ENCODE measurements around the gene EDARADD. TPM values are rescaled to one million over a fixed set of nuclear protein-coding genes. Genes with fewer than 3 reads are reported as not detected.
"Not testable (repeated sequence)": the region's sequence is repeated elsewhere in the genome, so short reads cannot be mapped to it uniquely, and the experiment has no call there.

EDARADD gene
- total RNA-seq, 1 experiment from 2014 or later, result 0.15 TPM

GRCh38 chr1:236484310-236484971 lies 90.4 kb downstream of the EDARADD start:
- no TSS peak for BruUV-seq (replicated peaks)
- no peak for DNase-seq (ENCODE audit: low spot score)
- CTCF ChIA-PET, result no interaction called here
- H3K4me3 ChIP-seq (ENCODE audit: low read depth, low read length, poor library complexity, severe bottlenecking), result no peak overlapping the region
- POLR2A ChIA-PET (ENCODE audit: low non-redundant PET), result no interaction called here
- TF ChIP-seq EZH2 (IDR thresholded peaks at IDR 0.05; ENCODE audit: borderline replicate concordance, low read depth, low read length, poor library complexity, severe bottlenecking) (no peak), CTCF (conservative IDR thresholded peaks at IDR 0.05; ENCODE audit: low read depth, low read length) (no peak)
- H3K36me3 ChIP-seq (ENCODE audit: insufficient read depth, low read length, poor library complexity, severe bottlenecking), result no peaks in the 10 kb centered on the region
- H3K9me3 ChIP-seq (ENCODE audit: low read depth, low read length, poor library complexity, severe bottlenecking), result no peaks in the 10 kb centered on the region
- intact Hi-C loops (cut with micrococcal nuclease; ENCODE audit: unreplicated experiment), result no loop called here
- H3K27ac ChIP-seq (ENCODE audit: low read depth, low read length, poor library complexity, severe bottlenecking), result no peak overlapping the region
- no peaks in the 10 kb centered on the region for H3K27me3 ChIP-seq (replicated peaks; ENCODE audit: insufficient read depth, low read depth, low read length, poor library complexity)
- no peaks in the 10 kb centered on the region for H3K4me1 ChIP-seq (ENCODE audit: insufficient read depth, low read length, poor library complexity, severe bottlenecking)

- H3K27me3 ChIP-seq (replicated peaks; ENCODE audit: insufficient read depth, low read depth, low read length, poor library complexity), result no peaks in the 10 kb centered on the region
- no peaks in the 10 kb centered on the region for H3K4me1 ChIP-seq (ENCODE audit: insufficient read depth, low read length, poor library complexity, severe bottlenecking)
- ChIA-PET POLR2A (ENCODE audit: low non-redundant PET) (no interaction called here), CTCF (no interaction called here)
- no peak overlapping the region for H3K4me3 ChIP-seq (ENCODE audit: low read depth, low read length, poor library complexity, severe bottlenecking)
- no peaks in the 10 kb centered on the region for H3K9me3 ChIP-seq (ENCODE audit: low read depth, low read length, poor library complexity, severe bottlenecking)
- BruUV-seq (replicated peaks), result no TSS peak
- intact Hi-C loops (cut with micrococcal nuclease; ENCODE audit: unreplicated experiment), result no loop called here
- no peak overlapping the region for H3K27ac ChIP-seq (ENCODE audit: low read depth, low read length, poor library complexity, severe bottlenecking)
- DNase-seq (ENCODE audit: low spot score), result no peak
- no peaks in the 10 kb centered on the region for H3K36me3 ChIP-seq (ENCODE audit: insufficient read depth, low read length, poor library complexity, severe bottlenecking)
- TF ChIP-seq CTCF (conservative IDR thresholded peaks at IDR 0.05; ENCODE audit: low read depth, low read length) (no peak), EZH2 (IDR thresholded peaks at IDR 0.05; ENCODE audit: borderline replicate concordance, low read depth, low read length, poor library complexity, severe bottlenecking) (no peak)
Observed at GRCh38 chr1:236486356-236487002, 92.4 kb downstream of the EDARADD start.

GRCh38 chr1:236489161-236489560 lies 95.1 kb downstream of the EDARADD start:
- BruUV-seq (replicated peaks); H3K27ac ChIP-seq (ENCODE audit: low read depth, low read length, poor library complexity, severe bottlenecking); intact Hi-C loops (cut with micrococcal nuclease; ENCODE audit: unreplicated experiment); POLR2A ChIA-PET (ENCODE audit: low non-redundant PET); H3K9me3 ChIP-seq (ENCODE audit: low read depth, low read length, poor library complexity, severe bottlenecking); H3K4me1 ChIP-seq (ENCODE audit: insufficient read depth, low read length, poor library complexity, severe bottlenecking); H3K27me3 ChIP-seq (replicated peaks; ENCODE audit: insufficient read depth, low read depth, low read length, poor library complexity); DNase-seq (ENCODE audit: low spot score); CTCF ChIA-PET; H3K4me3 ChIP-seq (ENCODE audit: low read depth, low read length, poor library complexity, severe bottlenecking); H3K36me3 ChIP-seq (ENCODE audit: insufficient read depth, low read length, poor library complexity, severe bottlenecking): not testable (repeated sequence)

All from A673 (cell line).